ENCODE measurements around the gene DOCK4. TPM values are rescaled to one million over a fixed set of nuclear protein-coding genes. Genes with fewer than 3 reads are reported as not detected.
"Not testable (repeated sequence)": the region's sequence is repeated elsewhere in the genome, so short reads cannot be mapped to it uniquely, and the experiment has no call there.

DOCK4 gene
- total RNA-seq, 2 experiments from 2014 or later, result 0.36 to 1.1 TPM

DNA sequence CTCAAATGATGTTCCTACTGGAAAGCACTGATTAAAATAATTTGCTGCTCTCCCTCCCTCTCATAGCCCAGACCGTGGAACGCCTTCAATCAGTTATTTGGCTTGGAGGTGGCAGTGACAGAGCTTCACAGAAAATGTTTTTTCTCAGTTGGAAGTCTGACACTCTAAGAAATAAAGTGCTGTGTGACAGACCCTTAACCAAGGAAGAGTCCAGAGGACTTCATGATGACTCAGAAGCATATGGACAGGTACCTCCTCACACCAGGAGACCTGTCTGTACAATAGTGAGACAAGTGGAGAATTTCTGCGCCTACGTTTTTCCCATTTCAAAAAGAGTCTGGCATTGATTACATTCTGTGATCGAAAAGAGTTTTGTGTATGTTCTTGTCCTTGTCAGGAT lies 295.5 kb downstream of the DOCK4 start:
- intact Hi-C loops (cut with micrococcal nuclease), result no loop called here
- no peaks in the 10 kb centered on the region for H3K4me1 Mint-ChIP-seq (ENCODE audit: low read depth)
- peaks cover 1% of the 10 kb centered on the region for H3K27me3 Mint-ChIP-seq
- H3K27ac Mint-ChIP-seq, result no peak overlapping the region
- H3K36me3 Mint-ChIP-seq, result no peaks in the 10 kb centered on the region
- POLR2A ChIA-PET, result no interaction called here
- DNase-seq, result no peak
- H3K4me3 Mint-ChIP-seq, result no peak overlapping the region
- H3K9me3 Mint-ChIP-seq, result no peaks in the 10 kb centered on the region
- CTCF ChIA-PET, result no interaction called here

DNA sequence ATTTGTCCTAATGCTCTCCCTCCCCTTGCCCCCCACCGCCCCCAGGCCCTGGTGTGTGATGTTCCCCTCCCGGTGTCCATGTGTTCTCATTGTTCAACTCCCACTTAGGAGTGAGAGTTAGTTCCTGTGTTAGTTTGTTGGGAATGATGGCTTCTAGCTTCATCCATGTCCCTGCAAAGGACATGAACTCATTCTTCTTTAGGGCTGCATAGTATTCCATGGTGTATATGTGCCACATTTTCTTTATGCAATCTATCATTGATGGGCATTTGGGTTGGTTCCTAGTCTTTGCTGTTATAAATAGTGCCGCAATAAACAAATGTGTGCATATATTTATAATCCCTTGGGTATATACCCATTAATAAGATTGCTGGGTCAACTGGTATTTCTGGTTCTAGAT lies 297.5 kb downstream of the DOCK4 start:
- H3K27ac Mint-ChIP-seq; H3K9me3 Mint-ChIP-seq; DNase-seq; intact Hi-C loops (cut with micrococcal nuclease); H3K27me3 Mint-ChIP-seq; H3K36me3 Mint-ChIP-seq; H3K4me3 Mint-ChIP-seq; CTCF ChIA-PET; H3K4me1 Mint-ChIP-seq (ENCODE audit: low read depth); POLR2A ChIA-PET: not testable (repeated sequence)

DNA sequence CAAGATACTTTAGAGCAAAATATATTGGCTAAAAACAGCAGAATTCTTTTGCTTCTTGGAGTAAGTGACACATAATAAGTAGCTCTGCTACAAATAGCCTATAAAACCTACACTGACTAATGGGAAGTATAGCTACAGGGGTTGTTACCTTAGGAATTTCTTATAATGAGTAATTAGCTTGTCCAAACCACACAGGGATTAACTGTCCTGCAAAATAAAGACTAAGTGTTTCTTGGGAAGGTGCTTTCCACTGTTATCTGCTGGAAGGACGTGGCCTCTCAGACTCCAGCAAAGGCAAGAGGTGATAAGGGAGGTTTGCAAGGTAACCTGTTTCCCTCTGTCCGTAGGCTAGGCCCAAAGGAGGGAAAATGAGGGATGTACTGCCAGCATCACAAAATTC lies 302.4 kb downstream of the DOCK4 start:
- intact Hi-C loops (cut with micrococcal nuclease), result no loop called here
- H3K4me3 Mint-ChIP-seq, result no peak overlapping the region
- DNase-seq, result no peak
- peaks cover 1% of the 10 kb centered on the region for H3K27me3 Mint-ChIP-seq
- POLR2A ChIA-PET, result no interaction called here
- CTCF ChIA-PET, result no interaction called here
- no peak overlapping the region for H3K27ac Mint-ChIP-seq
- H3K9me3 Mint-ChIP-seq, result no peaks in the 10 kb centered on the region
- no peaks in the 10 kb centered on the region for H3K4me1 Mint-ChIP-seq (ENCODE audit: low read depth)
- no peaks in the 10 kb centered on the region for H3K36me3 Mint-ChIP-seq

DNA sequence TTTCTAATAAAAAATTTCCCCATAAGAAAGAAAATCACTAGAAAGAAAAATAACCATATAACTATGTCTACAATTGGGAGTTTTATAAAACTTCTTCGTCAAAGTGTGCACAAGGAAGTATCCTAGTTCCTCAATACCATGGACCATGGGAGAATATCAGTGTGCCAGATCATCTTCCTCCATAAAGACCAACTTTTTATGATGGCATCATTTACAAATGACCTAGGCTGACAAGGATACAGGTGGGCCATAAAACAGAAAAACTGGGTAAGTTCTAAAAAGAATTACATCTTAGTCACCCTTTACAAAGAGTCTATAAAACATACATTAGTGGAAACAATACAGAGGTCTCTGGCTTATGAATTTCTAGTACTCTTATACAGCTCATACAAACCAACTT lies 303.2 kb downstream of the DOCK4 start:
- Mint-ChIP-seq H3K4me1 (ENCODE audit: low read depth) (no peaks in the 10 kb centered on the region), H3K4me3 (no peak overlapping the region), H3K9me3 (no peaks in the 10 kb centered on the region), H3K27me3 (peaks cover 1% of the 10 kb centered on the region), H3K36me3 (no peaks in the 10 kb centered on the region), H3K27ac (no peak overlapping the region)
- DNase-seq, result no peak
- ChIA-PET POLR2A (no interaction called here), CTCF (no interaction called here)
- intact Hi-C loops (cut with micrococcal nuclease), result no loop called here

DNA sequence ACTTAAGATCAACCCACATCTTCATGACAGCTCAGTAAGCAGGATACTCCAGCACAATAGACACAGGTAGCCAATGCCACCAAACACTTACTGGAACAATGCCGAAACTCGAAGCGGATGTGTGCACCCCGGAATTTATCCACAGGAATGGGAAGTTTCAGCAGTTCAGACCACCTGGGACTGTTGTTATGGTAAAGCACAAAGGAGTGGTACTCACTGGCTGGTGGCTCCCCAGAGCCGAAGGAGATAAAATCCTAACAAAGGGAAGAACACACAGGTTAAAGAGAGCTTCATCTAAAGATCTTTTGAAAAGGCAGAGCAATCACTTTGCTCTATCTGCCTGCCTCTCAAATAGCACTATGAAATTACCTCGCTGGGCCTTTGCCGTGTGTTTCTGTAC lies 305.9 kb downstream of the DOCK4 start:
- ChIA-PET POLR2A (no interaction called here), CTCF (no interaction called here)
- Mint-ChIP-seq H3K27me3 (no peaks in the 10 kb centered on the region), H3K4me3 (no peak overlapping the region), H3K4me1 (ENCODE audit: low read depth) (no peaks in the 10 kb centered on the region), H3K27ac (no peak overlapping the region), H3K36me3 (no peaks in the 10 kb centered on the region), H3K9me3 (no peaks in the 10 kb centered on the region)
- intact Hi-C loops (cut with micrococcal nuclease), result no loop called here
- DNase-seq, result no peak

DNA sequence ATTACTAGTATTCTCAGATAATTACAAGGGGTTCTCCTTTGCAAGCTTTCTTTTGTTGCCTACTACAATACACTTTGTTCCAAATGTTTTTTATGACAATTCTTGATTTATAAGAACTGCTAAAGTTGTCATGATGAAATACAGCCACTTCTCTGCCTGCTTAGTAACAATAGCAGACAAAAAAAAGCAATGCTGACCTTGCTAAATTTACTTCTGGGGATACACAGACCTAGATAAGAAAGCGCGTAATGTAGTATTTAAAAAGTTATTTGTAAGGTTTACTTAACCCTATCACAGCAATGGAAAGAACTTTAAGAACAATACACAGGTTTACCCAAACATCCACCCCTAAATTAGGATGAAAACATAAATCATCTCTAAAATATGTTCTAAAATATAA lies 311.1 kb downstream of the DOCK4 start:
- no peak overlapping the region for H3K4me3 Mint-ChIP-seq
- no peak overlapping the region for H3K27ac Mint-ChIP-seq
- H3K27me3 Mint-ChIP-seq, result no peaks in the 10 kb centered on the region
- DNase-seq, result no peak
- POLR2A ChIA-PET, result no interaction called here
- no peaks in the 10 kb centered on the region for H3K36me3 Mint-ChIP-seq
- H3K4me1 Mint-ChIP-seq (ENCODE audit: low read depth), result no peaks in the 10 kb centered on the region
- intact Hi-C loops (cut with micrococcal nuclease), result no loop called here
- CTCF ChIA-PET, result no interaction called here
- H3K9me3 Mint-ChIP-seq, result no peaks in the 10 kb centered on the region

DNA sequence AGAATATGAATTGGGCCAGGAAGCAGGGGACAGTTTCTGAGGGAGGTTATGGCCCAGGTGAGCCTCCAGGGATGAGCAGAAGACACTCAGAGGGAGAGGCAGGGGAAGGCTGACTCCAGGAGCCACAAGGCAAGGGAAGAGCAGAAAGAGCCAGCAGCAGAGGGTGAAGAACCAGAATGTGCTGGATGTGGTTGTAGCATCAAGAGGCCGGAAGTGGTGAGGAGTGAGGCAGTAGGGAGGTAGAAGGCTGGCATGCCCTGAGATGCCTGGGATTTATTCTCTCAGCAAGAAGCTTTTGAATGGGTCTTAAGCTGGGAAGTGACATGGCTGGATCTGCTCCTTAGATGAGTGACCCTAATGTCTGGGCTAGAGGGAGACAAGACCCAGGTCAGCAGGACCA lies 311.7 kb downstream of the DOCK4 start:
- Mint-ChIP-seq H3K4me1 (ENCODE audit: low read depth) (no peaks in the 10 kb centered on the region), H3K9me3 (no peaks in the 10 kb centered on the region), H3K36me3 (no peaks in the 10 kb centered on the region), H3K27ac (no peak overlapping the region), H3K4me3 (no peak overlapping the region), H3K27me3 (no peaks in the 10 kb centered on the region)
- CTCF ChIA-PET, result no interaction called here
- intact Hi-C loops (cut with micrococcal nuclease), result no loop called here
- POLR2A ChIA-PET, result no interaction called here
- no peak for DNase-seq

DNA sequence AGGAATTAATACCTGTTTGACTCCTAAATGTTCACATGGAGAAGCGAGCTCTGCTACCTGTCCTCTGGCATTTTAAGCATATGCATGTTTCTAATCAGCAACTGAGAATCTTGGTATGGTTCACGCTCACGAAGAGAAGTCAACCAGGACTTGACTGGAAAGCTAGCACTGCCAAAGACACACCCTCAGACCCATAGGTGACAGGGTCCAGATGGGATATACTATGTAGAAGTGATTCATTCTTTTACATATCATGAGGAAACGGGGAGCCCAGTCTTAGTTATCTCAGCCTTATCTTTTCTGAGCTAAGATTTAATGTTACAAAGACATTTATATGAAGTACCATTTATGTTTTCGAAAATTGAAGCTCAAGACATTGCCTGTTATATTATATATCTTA lies 313.0 kb downstream of the DOCK4 start:
- H3K36me3 Mint-ChIP-seq, result no peaks in the 10 kb centered on the region
- no peaks in the 10 kb centered on the region for H3K9me3 Mint-ChIP-seq
- no peak for DNase-seq
- ChIA-PET POLR2A (no interaction called here), CTCF (no interaction called here)
- H3K27me3 Mint-ChIP-seq, result no peaks in the 10 kb centered on the region
- no peak overlapping the region for H3K4me3 Mint-ChIP-seq
- H3K27ac Mint-ChIP-seq, result no peak overlapping the region
- intact Hi-C loops (cut with micrococcal nuclease), result no loop called here
- H3K4me1 Mint-ChIP-seq (ENCODE audit: low read depth), result no peaks in the 10 kb centered on the region

DNA sequence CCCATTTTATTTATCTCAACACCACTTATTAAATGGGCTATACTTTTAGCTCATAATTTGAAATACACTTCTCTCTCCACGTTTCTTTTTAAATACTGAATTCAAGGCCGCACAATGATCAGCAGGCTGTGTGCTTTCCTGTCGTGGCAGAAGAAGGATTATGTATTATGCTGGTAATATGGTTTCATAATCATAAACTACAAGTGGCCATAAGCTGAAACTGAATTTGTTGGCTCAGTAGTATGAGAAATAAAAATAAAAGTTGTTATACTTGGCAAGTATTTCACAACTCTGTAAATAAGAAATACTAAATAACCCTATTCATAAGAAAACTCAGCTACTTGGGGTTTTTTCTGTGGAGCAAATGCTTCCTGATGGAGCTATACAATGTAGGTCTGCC lies 313.6 kb downstream of the DOCK4 start:
- Mint-ChIP-seq H3K4me1 (ENCODE audit: low read depth) (no peaks in the 10 kb centered on the region), H3K27me3 (no peaks in the 10 kb centered on the region), H3K36me3 (no peaks in the 10 kb centered on the region), H3K4me3 (no peak overlapping the region), H3K27ac (no peak overlapping the region), H3K9me3 (no peaks in the 10 kb centered on the region)
- CTCF ChIA-PET, result no interaction called here
- POLR2A ChIA-PET, result no interaction called here
- intact Hi-C loops (cut with micrococcal nuclease), result no loop called here
- no peak for DNase-seq

DNA sequence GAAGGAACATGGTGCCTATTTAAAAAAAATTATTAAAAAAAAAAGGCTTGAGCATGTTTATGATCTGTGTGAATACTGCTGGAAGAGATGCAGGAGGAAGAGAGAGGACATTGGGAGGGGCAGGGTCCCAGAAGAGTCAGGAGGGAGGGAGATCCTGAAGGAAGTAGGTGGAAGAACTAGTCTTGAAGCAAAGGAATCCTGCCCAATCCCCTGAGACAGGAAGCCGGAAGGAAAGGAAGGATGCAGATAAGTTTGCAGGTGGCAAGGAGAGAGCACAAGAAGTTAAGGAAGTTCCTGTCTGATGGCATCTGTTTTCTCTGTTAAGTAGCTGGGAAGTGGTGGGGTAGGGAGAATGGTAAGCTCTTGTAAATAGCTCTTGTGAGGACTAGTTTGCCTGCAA lies 318.5 kb downstream of the DOCK4 start:
- CTCF ChIA-PET, result no interaction called here
- no peaks in the 10 kb centered on the region for H3K4me1 Mint-ChIP-seq (ENCODE audit: low read depth)
- H3K9me3 Mint-ChIP-seq, result no peaks in the 10 kb centered on the region
- no peak overlapping the region for H3K4me3 Mint-ChIP-seq
- intact Hi-C loops (cut with micrococcal nuclease), result no loop called here
- H3K27me3 Mint-ChIP-seq, result peaks cover 2% of the 10 kb centered on the region
- DNase-seq, result no peak
- no peak overlapping the region for H3K27ac Mint-ChIP-seq
- H3K36me3 Mint-ChIP-seq, result no peaks in the 10 kb centered on the region
- POLR2A ChIA-PET, result no interaction called here

DNA sequence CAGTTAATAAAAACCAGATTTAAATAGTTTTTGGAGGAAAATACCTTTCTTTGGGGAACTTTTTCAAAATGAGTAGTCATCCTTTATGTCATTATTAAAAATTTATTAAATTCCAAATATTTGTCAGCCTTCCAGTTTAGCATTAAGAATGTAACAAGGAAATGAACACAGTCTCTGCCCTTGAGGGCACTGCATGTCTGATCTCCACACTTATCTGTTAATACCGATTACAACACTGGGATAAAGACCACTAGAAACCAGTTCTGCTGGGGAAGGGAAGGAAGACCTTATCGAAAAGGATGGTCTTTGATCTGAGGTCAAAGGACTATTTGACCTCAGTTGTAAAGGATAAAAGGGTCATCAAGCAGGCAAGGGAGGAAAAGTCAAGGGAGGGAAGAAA lies 320.0 kb downstream of the DOCK4 start:
- intact Hi-C loops (cut with micrococcal nuclease), result no loop called here
- no peak overlapping the region for H3K4me3 Mint-ChIP-seq
- POLR2A ChIA-PET, result no interaction called here
- H3K27ac Mint-ChIP-seq, result no peak overlapping the region
- H3K4me1 Mint-ChIP-seq (ENCODE audit: low read depth), result no peaks in the 10 kb centered on the region
- H3K27me3 Mint-ChIP-seq, result peaks cover 4% of the 10 kb centered on the region
- DNase-seq, result no peak
- CTCF ChIA-PET, result no interaction called here
- H3K36me3 Mint-ChIP-seq, result no peaks in the 10 kb centered on the region
- H3K9me3 Mint-ChIP-seq, result peaks cover 3% of the 10 kb centered on the region

DNA sequence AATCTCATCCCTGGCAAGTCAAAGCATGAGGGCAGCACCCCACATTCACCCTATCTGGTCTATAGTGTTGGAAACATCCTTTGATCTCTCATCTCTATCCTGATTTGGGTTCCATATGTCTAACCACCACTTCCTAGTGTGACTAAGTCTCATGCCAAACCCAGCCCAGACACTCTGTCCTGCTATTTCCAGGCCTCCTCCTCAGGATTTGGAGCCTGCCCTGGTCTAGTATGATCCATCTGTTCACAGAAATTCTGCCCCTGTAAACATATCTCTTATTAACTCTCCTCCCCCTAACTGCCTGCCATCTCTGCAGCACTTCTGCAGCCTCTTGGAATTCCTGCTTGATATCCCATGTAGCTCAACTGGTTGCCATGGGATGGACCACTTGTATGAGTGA lies 323.0 kb downstream of the DOCK4 start:
- no peak for DNase-seq
- Mint-ChIP-seq H3K27ac (no peak overlapping the region), H3K27me3 (peaks cover 4% of the 10 kb centered on the region), H3K4me1 (ENCODE audit: low read depth) (no peaks in the 10 kb centered on the region), H3K9me3 (peaks cover 3% of the 10 kb centered on the region), H3K4me3 (no peak overlapping the region), H3K36me3 (no peaks in the 10 kb centered on the region)
- POLR2A ChIA-PET, result no interaction called here
- intact Hi-C loops (cut with micrococcal nuclease), result no loop called here
- CTCF ChIA-PET, result no interaction called here

DNA sequence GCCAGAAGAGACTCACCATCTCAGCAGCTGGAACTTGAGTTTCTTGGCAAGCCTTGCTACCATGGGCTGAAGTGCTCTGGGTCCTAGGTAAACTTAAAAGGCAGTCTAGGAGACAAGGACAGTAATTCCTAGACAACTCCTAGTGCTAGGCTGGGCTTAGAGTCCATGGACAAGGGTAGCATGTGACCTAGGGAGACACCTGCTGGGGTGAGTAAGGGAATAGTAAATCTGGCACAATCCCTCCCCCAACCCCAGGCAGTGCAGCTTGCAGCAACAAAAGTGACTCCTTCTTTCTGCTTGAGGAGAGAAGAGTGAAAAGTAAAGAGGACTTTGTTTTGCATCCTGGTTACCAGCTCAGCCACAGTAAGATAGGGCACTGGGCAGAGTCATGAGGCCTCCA lies 327.4 kb downstream of the DOCK4 start:
- H3K4me3 Mint-ChIP-seq, result no peak overlapping the region
- H3K9me3 Mint-ChIP-seq, result peaks cover 3% of the 10 kb centered on the region
- ChIA-PET POLR2A (no interaction called here), CTCF (interaction anchor here (1.1 kb wide), 1 partner anchor 126 kb away, joined by 5 read pairs; no protein-coding TSS in a partner anchor)
- H3K4me1 Mint-ChIP-seq (ENCODE audit: low read depth), result no peaks in the 10 kb centered on the region
- H3K27me3 Mint-ChIP-seq, result peaks cover 4% of the 10 kb centered on the region
- H3K36me3 Mint-ChIP-seq, result no peaks in the 10 kb centered on the region
- no peak overlapping the region for H3K27ac Mint-ChIP-seq
- intact Hi-C loops (cut with micrococcal nuclease), result no loop called here
- no peak for DNase-seq

DNA sequence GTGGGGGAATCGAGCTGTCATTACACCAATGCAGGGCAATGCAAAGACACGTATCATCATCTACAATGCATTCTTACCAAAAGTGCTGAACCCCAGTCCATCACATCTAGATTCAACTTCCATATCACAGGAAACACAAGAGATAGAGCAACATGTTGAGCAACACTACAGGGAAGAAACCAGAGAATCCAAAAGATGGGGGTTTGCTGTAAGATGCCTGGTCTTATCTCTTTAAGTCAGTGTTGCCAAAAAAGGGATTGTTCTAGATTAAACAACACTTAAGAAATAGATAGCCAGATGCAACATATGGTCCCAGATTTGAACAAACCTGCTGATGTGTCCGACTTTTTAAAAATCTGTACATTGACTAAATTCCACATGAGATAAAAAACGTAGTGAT lies 328.3 kb downstream of the DOCK4 start:
- intact Hi-C loops (cut with micrococcal nuclease), result no loop called here
- no peaks in the 10 kb centered on the region for H3K36me3 Mint-ChIP-seq
- peaks cover 3% of the 10 kb centered on the region for H3K9me3 Mint-ChIP-seq
- no peak overlapping the region for H3K27ac Mint-ChIP-seq
- no peak for DNase-seq
- CTCF ChIA-PET, result interaction anchor here (1.1 kb wide), 1 partner anchor 125 kb away, joined by 5 read pairs; no protein-coding TSS in a partner anchor
- H3K4me3 Mint-ChIP-seq, result no peak overlapping the region
- peaks cover 2% of the 10 kb centered on the region for H3K27me3 Mint-ChIP-seq
- POLR2A ChIA-PET, result no interaction called here
- H3K4me1 Mint-ChIP-seq (ENCODE audit: low read depth), result no peaks in the 10 kb centered on the region

Measured in activated CD4-positive, alpha-beta memory T cell treated with anti-CD3 and anti-CD28 coated beads for 36 hours (primary cell).